LNCAP (cell line): ENCODE measurements around the gene KLF3.

Experiments used
- CTCF ChIP-seq: fragments of 450-650 bp; IDR thresholded peaks from 2 replicates; pipeline ENCODE4 v1.5.1; 2017; ENCODE audit warnings: mild to moderate bottlenecking

KLF3 gene

DNA sequence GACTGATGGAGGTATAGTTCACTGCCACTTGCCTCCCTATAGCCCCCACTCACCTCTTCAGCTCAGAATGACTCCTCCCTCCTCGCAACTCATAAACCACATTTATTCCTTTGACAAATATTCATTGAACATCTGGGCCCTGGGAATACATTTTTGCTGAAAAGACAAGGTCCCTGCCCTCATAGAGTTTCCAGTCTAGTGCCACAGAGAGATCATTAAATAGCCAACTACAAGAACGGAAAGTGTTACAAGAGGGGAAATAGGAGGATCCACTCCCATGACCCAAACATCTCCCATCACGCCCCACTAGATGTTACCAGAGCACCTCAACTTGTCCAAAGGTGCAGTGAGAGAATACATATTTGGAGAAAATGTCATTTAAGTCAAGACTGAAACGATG lies 3.2 kb upstream of the KLF3 start:
- no peak for TF ChIP-seq CTCF

GRCh38 chr4:38661371-38661770 lies 2.6 kb upstream of the KLF3 start:
- TF ChIP-seq CTCF, result no peak

GRCh38 chr4:38662522-38663089 lies 1.4 kb upstream of the KLF3 start:
- TF ChIP-seq CTCF, result no peak

DNA sequence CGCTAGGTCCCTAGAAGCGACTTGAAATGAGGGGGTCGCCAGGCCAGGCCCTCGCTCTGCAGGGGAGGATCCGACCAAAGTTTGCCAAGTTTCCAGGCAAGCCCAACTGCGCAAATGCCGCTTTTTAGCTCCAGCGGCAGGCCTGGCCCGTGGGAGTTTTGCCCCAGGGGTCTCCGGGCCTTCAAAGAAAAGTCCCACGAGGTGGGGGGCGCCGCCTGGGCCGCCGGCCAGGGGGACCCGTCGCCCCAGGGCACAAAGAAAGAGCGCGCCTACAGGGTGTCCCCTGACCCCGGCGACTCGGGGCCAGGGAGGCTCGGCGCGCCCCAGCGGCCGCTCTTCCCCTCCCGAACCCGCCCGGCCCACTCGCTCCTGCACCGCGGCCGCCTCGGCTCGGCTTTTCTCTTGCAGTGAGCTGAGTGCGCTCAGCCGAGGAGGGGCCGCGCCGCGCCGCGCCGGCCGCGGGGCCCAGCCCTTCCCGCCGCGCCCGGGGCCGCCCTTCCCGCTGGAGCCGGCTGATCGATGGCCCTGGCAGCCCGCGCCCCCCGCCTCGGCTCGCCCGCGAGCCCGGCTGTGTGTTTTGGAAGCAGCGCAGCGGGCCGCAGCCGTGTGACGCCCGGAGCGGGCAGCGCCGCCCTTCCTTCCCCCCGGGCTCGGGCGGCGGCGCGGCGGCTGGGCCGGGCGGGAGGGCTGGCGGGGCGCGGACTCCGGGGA lies 754 bp upstream of the KLF3 start:
- TF ChIP-seq CTCF, result no peak

DNA sequence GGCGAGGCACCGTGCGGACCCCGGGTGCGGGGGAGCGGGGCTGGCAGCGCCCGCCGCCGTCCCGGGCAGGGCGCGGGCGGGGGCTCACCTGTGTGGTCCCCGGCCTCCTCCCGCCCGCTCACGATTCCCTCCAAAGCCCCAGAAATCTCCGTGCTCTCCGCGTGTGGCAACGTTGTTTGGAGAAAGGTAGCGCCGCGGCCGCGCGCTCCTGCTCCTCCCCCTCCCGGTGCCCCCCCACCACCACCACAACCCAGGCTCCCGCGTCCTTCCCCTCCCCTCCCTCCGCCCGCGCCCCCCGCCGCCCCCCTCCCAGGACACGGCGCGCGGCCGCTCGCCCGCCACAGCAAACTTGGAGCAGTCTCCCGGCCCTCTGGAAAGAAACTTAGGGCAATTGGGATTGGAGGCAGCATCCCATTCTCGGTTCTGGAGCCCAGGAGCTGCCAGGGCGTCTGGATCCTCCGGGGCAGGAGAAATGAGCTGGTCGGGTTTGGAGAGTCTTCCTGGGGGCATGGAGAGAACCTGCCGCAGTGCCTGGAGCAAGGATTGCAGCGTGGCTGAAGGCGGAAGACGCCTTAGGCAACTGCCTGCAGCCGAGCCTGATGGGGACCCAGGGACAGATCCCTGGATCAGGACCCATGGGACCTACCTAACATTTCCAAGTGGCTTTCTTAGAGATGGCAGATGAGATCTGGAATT lies 855 bp downstream of the KLF3 start:
- TF ChIP-seq CTCF, result no peak

GRCh38 chr4:38665551-38666411 lies 1.8 kb downstream of the KLF3 start:
- no peak for TF ChIP-seq CTCF

- no peak for TF ChIP-seq CTCF
These were observed 2.7 kb downstream of the KLF3 start for GRCh38 chr4:38666766-38667084.
